Smooth muscle cell (in vitro differentiated cells): ENCODE results near the gene FLVCR1. TPM values are rescaled to one million over a fixed set of nuclear protein-coding genes. Genes with fewer than 3 reads are reported as not detected.

ENCODE experiments used
- DNase-seq: peaks from one replicate; lab custom pipeline; 2025; ENCODE audit not compliant: unreplicated experiment; lab: John Stamatoyannopoulos, UW
- H2AFZ ChIP-seq: fragments of 200-600 bp; sonication (generic); 2 replicates; pipeline ENCODE4 v1.6.0; 2016; ENCODE audit warnings: antibody characterized with exemption, low read depth, mild to moderate bottlenecking
- H3F3A ChIP-seq: fragments of 200-600 bp; sonication (generic); 2 replicates; pipeline ENCODE4 v1.6.0; 2017; ENCODE audit warnings: antibody characterized with exemption, low read depth
- H3K27ac ChIP-seq: fragments of 200-600 bp; sonication (generic); 2 replicates; pipeline ENCODE4 v1.5.1; 2016; ENCODE audit warnings: low read depth, mild to moderate bottlenecking
- H3K27me3 ChIP-seq: fragments of 200-600 bp; sonication (generic); 2 replicates; pipeline ENCODE4 v1.6.1; 2016; ENCODE audit warnings: low read depth, mild to moderate bottlenecking
- H3K36me3 ChIP-seq: fragments of 200-600 bp; sonication (generic); 2 replicates; pipeline ENCODE4 v1.5.1; 2016; ENCODE audit warnings: low read depth
- H3K4me1 ChIP-seq: fragments of 200-600 bp; sonication (generic); 2 replicates; pipeline ENCODE4 v1.5.1; 2016; ENCODE audit warnings: low read depth
- H3K4me2 ChIP-seq: fragments of 200-600 bp; sonication (generic); 2 replicates; pipeline ENCODE4 v1.6.0; 2016; ENCODE audit warnings: mild to moderate bottlenecking
- H3K4me3 ChIP-seq: fragments of 200-600 bp; sonication (generic); 2 replicates; pipeline ENCODE4 v1.5.1; 2016; ENCODE audit warnings: mild to moderate bottlenecking
- H3K79me2 ChIP-seq: fragments of 200-600 bp; sonication (generic); 2 replicates; pipeline ENCODE4 v1.6.0; 2016; ENCODE audit warnings: low read depth, mild to moderate bottlenecking
- H3K9ac ChIP-seq: fragments of 200-600 bp; sonication (generic); 2 replicates; pipeline ENCODE4 v1.6.0; 2016; ENCODE audit warnings: low read depth
- H3K9me3 ChIP-seq: fragments of 200-600 bp; sonication (generic); replicated peaks from 2 replicates; pipeline ENCODE4 v1.5.1; 2016; ENCODE audit warnings: low read depth
- H4K20me1 ChIP-seq: fragments of 200-600 bp; sonication (generic); 2 replicates; pipeline ENCODE4 v1.6.0; 2016; ENCODE audit warnings: low read depth
- WGBS: methylation state at CpG from one replicate; pipeline ENCODE4 v1.1.7; 2016; ENCODE audit warnings: low lambda C conversion rate; 5-methylcytosine and 5-hydroxymethylcytosine counted together
- polyA plus RNA-seq: library from polyadenylated mRNA; unstranded; fragments of >200 nt; fragmentation: Nextera tagmentation; extraction: Ambion mirVana; gene quantifications from 2 replicates; pipeline ENCODE4 v1.2.1, GENCODE V29; 2016
- total RNA-seq: library from RNA; depleted of rRNA; stranded (reverse); fragments of >200 nt; gene quantifications from 2 replicates; pipeline ENCODE4 v1.2.3, GENCODE V29; 2014
- TF ChIP-seq, protein P1 (sequence below): fragments of 200-600 bp; sonication (generic); IDR thresholded peaks from 2 replicates; pipeline ENCODE4 v1.5.1; 2017; ENCODE audit warnings: borderline replicate concordance, mild to moderate bottlenecking, antibody characterized with exemption; ENCODE audit not compliant: insufficient read depth, poor library complexity, severe bottlenecking

FLVCR1 gene
- total and polyA plus RNA-seq, 2 experiments from 2014 or later: 4.0 to 5.5 TPM

DNA sequence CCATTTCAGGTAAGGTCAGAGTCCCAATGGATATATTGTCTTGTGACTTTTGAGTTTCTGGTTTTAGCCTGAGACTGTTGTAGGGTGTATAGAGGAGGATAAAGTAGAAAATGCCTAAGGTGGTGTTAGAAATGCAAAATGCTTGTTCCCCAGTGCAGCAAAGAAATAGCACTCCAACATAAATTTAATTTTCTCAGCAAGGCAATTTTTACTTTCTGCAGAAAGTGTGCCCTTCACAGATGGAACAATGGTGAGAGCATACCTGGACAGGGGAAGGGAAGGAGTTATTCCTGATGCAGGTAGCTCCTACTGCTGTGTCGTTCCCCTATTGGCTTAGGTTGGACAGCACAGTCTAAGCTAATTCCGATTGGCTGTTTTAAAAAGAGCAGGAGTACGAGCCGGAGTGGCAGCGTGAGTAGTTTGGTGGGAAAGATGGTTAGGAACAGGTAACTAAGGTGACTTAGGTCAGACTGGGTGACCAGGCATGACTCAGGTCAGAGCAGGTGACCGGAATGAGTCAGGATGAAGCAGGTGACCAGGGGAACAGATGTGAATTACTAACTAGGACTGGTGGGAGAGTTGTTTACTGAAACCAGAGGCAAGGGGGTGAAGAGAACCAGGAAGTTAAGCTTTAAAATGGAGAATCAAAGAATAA is 32.1 kb upstream of the FLVCR1 start:
- Histone ChIP-seq H3K4me2 (no peak overlapping the region), H3K27ac (no peak overlapping the region), H3K79me2 (no peaks in the 10 kb centered on the region), H3K27me3 (no peaks in the 10 kb centered on the region), H2AFZ (no peak overlapping the region), H3K36me3 (no peaks in the 10 kb centered on the region), H3K4me3 (no peak overlapping the region), H4K20me1 (no peaks in the 10 kb centered on the region), H3K4me1 (no peaks in the 10 kb centered on the region), H3K9me3 (no peaks in the 10 kb centered on the region), H3K9ac (no peak overlapping the region), H3F3A (no peaks in the 10 kb centered on the region)
- WGBS: 78% methylated on average over 6 of the region's 6 CpGs
- DNase-seq: no peak
- TF ChIP-seq, protein P1, sequence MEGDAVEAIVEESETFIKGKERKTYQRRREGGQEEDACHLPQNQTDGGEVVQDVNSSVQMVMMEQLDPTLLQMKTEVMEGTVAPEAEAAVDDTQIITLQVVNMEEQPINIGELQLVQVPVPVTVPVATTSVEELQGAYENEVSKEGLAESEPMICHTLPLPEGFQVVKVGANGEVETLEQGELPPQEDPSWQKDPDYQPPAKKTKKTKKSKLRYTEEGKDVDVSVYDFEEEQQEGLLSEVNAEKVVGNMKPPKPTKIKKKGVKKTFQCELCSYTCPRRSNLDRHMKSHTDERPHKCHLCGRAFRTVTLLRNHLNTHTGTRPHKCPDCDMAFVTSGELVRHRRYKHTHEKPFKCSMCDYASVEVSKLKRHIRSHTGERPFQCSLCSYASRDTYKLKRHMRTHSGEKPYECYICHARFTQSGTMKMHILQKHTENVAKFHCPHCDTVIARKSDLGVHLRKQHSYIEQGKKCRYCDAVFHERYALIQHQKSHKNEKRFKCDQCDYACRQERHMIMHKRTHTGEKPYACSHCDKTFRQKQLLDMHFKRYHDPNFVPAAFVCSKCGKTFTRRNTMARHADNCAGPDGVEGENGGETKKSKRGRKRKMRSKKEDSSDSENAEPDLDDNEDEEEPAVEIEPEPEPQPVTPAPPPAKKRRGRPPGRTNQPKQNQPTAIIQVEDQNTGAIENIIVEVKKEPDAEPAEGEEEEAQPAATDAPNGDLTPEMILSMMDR: no peak

GRCh38 chr1:212827171-212827776 is 30.8 kb upstream of the FLVCR1 start:
- Histone ChIP-seq H3K79me2 (no peaks in the 10 kb centered on the region), H3K9me3 (no peaks in the 10 kb centered on the region), H2AFZ (no peak overlapping the region), H3K9ac (no peak overlapping the region), H3K4me2 (no peak overlapping the region), H3K36me3 (no peaks in the 10 kb centered on the region), H3K4me1 (no peaks in the 10 kb centered on the region), H3K27ac (no peak overlapping the region), H3F3A (no peaks in the 10 kb centered on the region), H3K27me3 (no peaks in the 10 kb centered on the region), H3K4me3 (no peak overlapping the region), H4K20me1 (no peaks in the 10 kb centered on the region)
- TF ChIP-seq, protein P1: no peak
- no peak for DNase-seq
- 95% methylated on average over 4 of the region's 4 CpGs for WGBS

DNA sequence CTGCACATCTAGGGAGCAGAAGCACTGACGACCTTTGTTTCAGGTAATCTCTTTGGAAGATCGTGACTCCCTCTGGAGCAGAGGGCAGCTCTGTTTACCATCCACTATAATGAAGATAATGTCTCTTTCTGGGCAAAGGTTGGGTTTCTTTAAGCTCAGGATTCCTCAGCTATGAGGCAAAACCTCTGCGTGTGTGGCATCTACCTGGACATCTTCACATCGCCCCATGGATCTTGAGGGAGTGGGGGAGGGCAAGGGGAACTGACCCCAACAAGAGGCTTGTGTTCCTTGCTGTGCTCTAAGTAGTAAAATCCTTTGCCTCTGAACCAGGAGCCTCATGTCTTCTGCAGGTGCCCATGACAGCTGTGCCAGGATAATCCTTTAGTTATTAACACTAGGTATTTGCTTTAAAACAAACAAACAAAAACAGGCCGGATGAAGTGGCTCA is 30.2 kb upstream of the FLVCR1 start:
- H3K4me2 ChIP-seq: no peak overlapping the region

More for the DNA sequence above, 30.2 kb upstream of the FLVCR1 start:
- Histone ChIP-seq H3F3A (no peaks in the 10 kb centered on the region), H3K27me3 (no peaks in the 10 kb centered on the region), H3K4me3 (no peak overlapping the region), H3K79me2 (no peaks in the 10 kb centered on the region), H3K4me1 (no peaks in the 10 kb centered on the region), H3K9ac (no peak overlapping the region), H2AFZ (no peak overlapping the region), H3K36me3 (no peaks in the 10 kb centered on the region), H3K27ac (no peak overlapping the region), H4K20me1 (no peaks in the 10 kb centered on the region), H3K9me3 (no peaks in the 10 kb centered on the region)
- no peak for DNase-seq
- TF ChIP-seq, protein P1: no peak
- WGBS: 74% methylated on average over 5 of the region's 5 CpGs
